HG02588 (cell line): ENCODE data around the gene RAB28.
"Not testable (repeated sequence)": the region's sequence is repeated elsewhere in the genome, so short reads cannot be mapped to it uniquely, and the experiment has no call there.

Experiments
- ATAC-seq: cut with Tn5 transposase; IDR thresholded peaks from one replicate; pipeline ENCODE4 v1.9.1; 2021; ENCODE audit warnings: mild to moderate bottlenecking, moderate library complexity; ENCODE audit not compliant: unreplicated experiment

The RAB28 gene

DNA sequence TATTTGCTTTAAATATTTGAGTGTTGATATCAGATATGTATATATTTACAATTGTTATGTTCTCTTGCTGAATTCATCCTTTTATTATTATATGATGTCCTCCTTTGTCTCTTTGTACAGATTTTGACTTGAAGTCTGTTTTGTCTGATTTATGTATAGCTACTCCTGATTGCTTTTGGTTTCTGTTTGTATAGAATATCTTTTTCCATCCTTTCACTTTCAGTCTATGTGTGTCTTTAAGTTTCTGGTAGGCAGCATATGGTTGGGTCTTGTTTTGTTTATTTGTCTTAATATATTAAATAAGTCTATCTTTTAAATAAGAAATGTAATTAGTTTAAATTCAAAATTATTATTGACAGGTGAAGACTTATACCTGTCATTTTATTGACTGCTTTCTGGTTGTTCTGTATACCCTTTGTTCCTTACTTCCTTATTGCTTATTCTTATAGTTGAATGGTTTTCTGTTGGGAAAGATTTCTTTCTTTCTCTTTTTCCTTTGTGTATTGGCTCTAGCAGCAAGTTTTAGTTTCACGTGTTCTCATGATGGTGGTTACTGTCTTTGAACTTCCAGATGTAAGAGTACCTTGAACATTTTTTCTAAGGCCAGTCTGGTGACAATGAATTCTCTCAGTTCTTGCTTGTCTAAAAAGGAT lies 31.1 kb downstream of the RAB28 start:
- no peak for ATAC-seq

GRCh38 chr4:13449590-13449989 lies 34.5 kb downstream of the RAB28 start:
- ATAC-seq, result no peak

DNA sequence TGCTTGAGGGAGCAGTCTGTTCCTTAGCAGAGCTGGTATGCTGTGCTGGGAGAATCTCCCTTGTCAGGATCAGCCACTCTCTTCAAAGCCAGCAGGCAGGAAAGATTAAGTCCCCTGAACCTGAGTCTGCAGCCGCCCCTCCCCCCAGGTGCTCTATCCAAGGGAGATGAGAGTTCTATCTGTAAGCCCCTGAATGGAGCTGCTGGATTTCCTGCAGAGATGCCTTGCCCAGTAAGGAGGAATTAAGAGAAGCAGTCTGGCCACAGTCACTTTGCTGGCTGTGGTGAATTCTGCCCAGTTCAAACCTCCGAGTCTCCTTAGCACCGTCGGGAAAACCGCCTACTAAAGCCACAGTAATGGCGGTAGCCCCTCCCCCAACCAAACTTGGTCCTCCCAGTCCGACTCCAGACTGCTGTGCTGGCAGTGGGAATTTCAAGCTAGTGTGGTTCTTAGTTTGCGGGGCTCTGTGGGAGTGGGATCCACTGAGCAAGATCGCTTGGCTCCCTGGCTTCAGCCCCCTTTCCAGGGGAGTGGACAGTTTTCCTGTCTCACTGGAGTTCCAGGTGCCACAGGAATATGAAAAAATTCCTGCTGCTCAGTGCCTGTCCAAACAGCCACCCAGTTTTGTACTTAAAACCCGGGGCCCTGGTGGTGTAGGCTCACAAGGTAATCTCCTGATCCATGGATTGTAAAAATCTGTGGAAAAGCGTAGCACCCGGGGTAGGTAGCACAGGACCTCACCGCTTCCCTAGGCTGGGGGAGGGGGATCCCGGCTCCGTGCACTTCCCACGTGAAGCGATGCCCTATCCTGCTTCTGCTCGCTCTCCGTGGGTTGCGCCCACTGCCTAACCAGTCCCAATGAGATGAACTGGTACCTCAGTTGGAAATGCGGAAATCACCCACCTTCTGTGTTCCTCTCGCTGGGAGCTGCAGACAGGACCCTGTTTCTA lies 38.0 kb downstream of the RAB28 start:
- ATAC-seq, result no peak

DNA sequence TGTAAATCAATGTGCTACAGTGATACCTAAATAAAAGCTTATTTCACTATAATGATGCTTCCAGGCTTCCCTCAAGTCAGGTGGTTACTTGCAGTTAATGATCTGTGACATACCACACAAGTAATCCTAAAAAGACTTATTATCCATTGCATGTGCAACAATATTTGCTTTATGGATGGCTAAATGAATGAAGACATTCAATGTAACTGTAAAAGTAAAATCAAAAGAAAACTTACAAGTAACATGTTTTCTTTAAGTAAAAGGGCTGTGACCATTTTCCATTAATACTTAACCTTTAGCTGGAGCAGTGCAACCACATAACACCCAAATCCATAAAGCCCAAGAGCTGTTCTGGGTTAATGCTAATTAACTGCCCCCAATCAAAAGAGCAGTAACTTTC lies 42.6 kb downstream of the RAB28 start:
- no peak for ATAC-seq

DNA sequence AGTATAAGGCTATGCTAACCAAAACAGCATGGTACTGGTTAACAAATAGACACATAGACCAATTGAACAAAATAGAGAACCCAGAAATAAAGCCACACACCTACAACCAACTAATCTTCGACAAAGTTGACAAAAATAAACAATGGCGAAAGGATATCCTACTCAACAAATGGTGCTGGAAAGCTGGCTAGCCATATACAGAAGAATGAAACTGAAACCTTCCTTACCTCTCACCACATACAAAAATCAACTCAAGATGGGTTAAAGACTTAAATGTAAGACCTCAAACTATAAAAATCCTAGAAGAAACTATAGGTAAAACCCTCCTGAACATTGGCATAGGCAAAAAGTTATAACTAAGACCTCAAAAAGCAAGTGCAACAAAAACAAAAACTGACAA lies 47.2 kb downstream of the RAB28 start:
- no peak for ATAC-seq

DNA sequence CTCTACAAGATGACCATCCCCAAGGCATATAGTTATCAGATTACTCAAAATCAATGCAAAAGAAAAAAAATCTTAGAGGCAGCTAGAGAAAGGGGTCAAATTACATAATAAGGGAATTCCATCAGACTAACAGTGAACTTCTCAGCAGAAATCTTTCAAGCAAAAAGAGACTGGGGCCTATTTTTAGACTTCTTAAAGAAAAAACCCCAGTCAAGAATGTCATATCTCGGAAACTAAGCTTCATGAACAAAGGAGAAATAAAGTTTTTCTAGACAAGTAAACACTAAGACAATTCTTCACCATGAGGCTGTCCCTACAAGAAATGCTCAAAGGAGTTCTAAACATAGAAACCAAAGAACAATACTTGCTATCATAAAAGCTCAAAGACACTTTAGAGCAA lies 51.7 kb downstream of the RAB28 start:
- ATAC-seq, result no peak

DNA sequence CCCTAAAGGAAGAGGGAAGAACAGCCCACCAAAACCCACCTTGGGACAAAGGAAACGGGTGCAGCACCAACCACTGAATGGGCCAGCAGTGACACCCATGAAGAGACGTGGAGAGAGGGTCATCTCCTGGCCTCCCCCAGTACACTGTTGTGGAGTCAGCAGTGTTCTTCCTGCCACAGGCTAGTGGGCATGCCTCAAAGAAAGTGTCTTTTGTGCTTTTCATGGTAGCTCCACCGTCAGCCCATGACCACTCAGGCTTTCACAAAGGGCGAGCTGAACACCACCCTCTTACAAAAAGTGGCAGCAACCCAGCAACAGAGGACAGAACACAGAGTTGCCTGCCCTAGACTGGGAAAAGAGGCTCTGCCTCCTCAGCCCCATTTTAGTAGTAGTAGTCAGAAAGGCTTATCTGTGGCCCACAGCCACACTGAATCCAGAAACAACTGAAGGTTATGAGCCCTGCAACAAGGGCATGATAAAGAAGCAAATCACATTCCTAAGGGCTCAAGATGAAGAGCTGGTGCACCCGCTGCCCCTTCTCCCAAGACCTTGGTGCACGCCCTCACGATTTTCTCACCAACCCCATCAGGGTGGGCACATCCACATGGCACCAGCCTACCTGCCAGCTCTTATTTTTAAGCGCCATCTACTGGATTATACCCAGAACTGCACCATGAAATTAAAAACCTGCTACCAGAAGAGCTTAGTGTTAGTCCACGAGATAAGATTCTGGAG lies 53.1 kb downstream of the RAB28 start:
- ATAC-seq, result no peak

DNA sequence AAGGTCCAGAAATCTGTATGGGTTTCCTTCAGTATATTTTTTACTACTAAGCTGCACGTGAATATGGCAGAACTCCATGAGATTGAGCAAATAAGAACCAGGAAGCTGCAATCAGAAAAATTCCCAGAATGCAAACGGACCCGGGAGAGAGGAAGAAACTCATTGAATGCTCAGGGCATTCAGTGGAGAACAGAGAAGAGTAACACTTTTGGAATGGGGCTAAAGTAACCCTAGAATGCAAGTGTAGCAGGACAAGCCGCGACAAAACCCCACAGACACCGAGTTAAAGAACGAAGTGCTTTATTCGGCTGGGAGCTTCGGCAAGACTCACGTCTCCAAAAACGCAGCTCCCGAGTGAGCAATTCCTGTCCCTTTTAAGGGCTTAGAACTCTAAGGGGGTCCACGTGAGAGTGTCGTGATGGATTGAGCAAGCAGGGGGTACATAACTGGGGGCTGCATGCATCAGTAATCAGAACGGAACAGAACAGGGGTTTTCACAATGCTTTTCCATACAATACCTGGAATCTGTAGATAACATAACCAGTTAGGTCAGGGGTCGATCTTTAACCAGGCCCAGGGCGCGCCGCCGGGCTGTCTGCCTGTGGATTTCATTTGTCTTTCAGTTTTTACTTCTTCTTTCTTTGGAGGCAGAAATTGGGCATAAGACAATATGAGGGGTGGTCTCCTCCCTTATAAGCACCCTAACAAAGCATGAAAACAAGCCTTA lies 56.4 kb downstream of the RAB28 start:
- ATAC-seq, result no peak

DNA sequence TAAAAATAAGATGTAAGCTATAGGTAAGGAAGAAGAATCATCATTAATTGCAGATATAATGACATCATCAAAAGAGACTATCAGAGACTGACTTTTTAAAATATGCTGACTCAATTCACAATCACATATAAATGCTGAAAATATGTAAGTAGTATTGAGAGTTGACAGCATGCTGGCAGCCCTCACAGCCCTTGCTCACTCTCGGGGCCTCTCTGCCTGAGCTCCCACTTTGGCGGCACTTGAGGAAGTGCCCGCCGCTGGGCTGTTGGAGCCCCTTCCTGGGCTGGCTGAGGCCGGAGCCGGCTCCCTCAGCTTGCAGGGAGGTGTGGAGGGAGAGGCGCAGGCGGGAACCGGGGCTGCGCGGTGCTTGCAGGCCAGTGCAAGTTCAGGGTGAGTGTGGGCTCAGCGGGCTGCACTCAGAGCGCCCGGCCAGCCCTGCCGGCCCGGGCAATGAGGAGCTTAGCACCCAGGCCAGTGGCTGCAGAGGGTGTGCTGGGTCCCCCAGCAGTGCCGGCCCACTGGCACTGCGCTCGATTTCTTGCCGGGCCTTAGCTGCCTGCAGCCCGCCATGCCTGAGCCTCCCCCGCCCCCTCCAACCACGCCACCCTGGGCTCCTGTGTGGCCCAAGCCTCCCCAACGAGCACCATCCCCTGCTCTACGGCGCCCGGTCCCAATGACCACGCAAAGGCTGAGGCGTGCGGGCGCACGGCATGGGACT lies 68.9 kb downstream of the RAB28 start:
- no peak for ATAC-seq

DNA sequence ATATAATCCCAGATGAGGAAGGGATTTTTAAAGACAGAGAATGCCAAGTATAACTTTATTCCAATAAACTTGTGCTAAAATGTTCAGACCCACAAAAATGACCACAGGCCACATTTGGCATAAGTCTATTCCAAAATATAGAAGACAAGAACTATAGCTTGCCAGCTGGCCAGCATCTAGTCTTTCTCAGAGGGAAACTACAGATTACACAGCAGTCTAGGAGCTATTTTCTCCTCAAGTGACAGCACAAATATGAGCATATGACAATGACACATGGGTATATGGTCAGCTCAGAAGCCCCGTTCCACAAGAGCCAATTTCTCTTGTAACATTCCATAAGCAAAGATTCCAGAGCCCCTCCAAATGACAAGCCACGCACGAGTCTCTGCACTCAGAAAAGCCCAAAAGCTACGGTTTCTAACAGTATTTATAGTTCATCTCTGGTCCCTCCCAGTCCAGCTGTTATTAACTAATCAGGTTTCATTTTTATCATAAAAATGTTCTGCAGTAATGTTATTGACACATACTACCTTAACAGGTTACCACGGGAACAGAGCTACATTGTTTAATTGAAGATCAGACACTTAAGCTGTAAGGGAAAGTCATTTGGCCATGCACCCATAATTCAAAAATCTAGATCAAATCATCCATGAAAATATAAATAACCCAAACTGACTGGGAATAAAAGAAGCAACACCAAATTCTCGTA lies 70.3 kb downstream of the RAB28 start:
- no peak for ATAC-seq

GRCh38 chr4:13411942-13412341 lies 72.2 kb downstream of the RAB28 start:
- ATAC-seq, result no peak

- ATAC-seq, result no peak
These were observed 74.8 kb downstream of the RAB28 start for GRCh38 chr4:13409324-13409723.

DNA sequence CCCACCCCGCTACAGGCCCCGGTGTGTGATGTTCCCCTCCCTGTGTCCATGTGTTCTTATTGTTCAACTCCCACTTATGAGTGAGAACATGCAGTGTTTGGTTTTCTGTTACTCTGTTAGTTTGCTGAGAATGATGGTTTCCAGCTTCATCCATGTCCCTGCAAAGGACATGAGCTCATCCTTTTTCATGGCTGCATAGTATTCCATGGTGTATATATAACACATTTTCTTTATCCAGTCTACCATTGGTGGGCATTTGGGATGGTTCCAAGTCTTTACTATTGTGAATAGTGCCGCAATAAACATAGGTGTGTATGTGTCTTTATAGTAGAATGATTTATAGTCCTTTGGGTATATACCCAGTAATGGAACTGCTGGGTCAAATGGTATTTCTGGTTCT lies 78.0 kb downstream of the RAB28 start:
- not testable (repeated sequence) for ATAC-seq

- no peak for ATAC-seq
These were observed 80.3 kb downstream of the RAB28 start for GRCh38 chr4:13403833-13404232.

DNA sequence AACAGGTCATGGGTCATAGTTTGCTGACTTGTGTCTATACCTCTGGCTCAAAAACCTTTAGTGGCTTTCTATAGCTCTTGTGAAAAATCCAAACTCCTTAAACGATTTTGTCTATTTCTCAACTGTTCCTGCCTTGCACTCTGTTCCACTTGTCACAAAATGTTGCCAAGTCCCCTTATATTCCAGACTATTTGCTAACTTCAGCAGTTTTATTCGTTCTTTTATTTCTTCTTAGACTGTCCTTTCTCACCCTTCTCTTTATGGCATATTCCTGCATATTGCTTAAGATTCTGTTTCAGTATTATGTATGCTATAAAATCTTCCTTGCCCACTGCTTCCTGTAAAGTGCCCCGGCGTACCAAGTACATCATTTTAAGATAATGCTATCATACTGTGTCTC lies 80.8 kb downstream of the RAB28 start:
- no peak for ATAC-seq

DNA sequence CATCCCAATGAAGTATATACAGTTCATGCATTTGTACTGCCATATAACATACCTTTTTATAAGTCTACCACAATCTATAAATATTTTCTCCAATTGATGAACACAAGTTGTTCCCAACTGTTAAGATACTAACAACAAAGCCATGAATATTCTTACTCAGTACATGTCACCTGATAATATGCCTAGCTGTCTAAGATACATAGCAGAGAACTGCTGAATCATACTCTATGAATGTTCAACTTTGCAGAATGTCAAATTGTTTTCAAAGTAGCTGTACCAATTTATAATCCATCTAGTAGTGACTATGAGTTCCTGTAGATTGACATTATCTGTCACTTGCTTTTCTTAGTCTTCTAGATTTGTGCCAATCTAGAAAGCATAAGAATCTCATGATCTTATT lies 84.9 kb downstream of the RAB28 start:
- no peak for ATAC-seq

DNA sequence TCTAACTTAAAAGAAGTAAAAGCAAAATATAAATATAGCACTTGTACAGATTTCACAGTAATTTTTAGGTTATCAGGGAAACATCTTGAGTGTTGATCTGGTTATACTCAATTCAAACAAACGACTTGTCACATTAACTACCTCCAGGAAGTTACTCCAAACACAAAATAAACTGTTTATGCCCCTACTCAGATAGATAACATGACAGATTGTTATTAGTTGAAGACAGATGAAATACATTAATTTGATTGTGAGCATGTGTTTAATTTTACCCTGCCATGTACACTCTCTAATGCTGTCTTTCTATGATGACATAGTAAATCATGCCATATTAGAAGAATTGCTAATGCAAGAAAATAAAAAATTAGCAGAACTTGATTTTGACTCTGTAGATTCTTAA lies 88.0 kb downstream of the RAB28 start:
- no peak for ATAC-seq

DNA sequence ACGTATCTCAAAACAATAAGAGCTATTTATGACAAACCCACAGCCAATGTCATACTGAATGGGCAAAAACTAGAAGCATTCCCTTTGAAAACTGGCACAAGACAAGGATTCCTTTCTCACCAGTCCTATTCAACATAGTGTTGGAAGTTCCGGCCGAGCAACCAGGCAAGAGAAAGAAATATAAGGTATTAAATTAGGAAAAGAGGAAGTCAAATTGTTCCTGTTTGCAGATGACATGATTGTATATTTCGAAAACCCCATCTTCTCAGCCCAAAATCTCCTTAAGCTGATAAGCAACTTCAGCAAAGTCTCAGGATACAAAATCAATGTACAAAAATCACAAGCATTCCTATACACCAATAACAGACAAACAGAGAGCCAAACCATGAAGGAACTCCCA lies 94.2 kb downstream of the RAB28 start:
- ATAC-seq, result not testable (repeated sequence)

DNA sequence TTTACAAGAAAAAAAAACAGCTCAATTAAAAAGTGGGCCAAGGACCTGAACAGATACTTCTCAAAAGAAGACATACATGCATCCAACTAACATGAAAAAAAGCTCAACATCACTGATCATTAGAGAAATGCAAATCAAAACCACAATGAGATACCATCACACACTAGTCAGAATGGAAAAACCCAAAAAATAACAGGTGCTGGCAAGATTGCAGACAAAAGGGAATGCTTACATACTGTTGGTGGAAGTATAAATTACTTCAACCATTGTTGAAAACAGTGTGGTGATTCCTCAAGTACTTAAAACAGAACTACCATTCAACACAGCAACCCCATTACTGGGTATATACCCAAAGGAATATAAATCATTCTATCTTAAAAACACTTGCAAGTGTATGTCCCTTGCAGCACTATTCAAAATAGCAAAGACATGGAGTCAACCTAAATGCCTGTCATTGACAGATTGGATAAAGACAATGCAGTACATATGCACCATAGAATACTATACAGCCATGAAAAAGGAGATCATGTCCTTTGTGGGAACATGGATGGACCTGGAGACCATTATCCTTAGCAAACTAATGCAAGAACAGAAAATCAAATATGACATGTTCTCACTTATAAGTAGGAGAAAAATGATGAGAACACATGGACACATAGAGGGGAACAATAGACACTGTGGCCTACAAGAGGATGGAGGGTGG lies 97.6 kb downstream of the RAB28 start:
- ATAC-seq, result peak; percentile 85
